ENCODE results near the gene DNAH10.

The DNAH10 gene

GRCh38 chr12:123886931-123887582, 125.0 kb downstream of the DNAH10 start:
- H3K4me3 ChIP-seq (replicated peaks in 1 of 2; ENCODE audit: low read depth in 2 of 2, low read length in 2 of 2) = no peak overlapping the region
- no peak for DNase-seq (ENCODE audit: low read depth in 2 of 2)
- no peak for TF ChIP-seq CTCF (IDR thresholded peaks at IDR 0.05; ENCODE audit: low read depth, low read length)

- TF ChIP-seq CTCF (IDR thresholded peaks at IDR 0.05; ENCODE audit: low read depth, low read length) = no peak
- H3K4me3 ChIP-seq (replicated peaks in 1 of 2; ENCODE audit: low read depth in 2 of 2, low read length in 2 of 2) = no peak overlapping the region
- no peak for DNase-seq (ENCODE audit: low read depth in 2 of 2)
Observed at GRCh38 chr12:123888989-123889388, 126.9 kb downstream of the DNAH10 start.

- no peak overlapping the region for H3K4me3 ChIP-seq (replicated peaks in 1 of 2; ENCODE audit: low read depth in 2 of 2, low read length in 2 of 2)
- no peak for DNase-seq (ENCODE audit: low read depth in 2 of 2)
- TF ChIP-seq CTCF (IDR thresholded peaks at IDR 0.05; ENCODE audit: low read depth, low read length) = no peak
Observed at GRCh38 chr12:123889848-123890535, 127.9 kb downstream of the DNAH10 start.

- no peak for DNase-seq (ENCODE audit: low read depth in 2 of 2)
- H3K4me3 ChIP-seq (replicated peaks in 1 of 2; ENCODE audit: low read depth in 2 of 2, low read length in 2 of 2) = no peak overlapping the region
- no peak for TF ChIP-seq CTCF (IDR thresholded peaks at IDR 0.05; ENCODE audit: low read depth, low read length)
Observed at GRCh38 chr12:123890536-123890902, 128.4 kb downstream of the DNAH10 start.

- DNase-seq (ENCODE audit: low read depth in 2 of 2) = no peak
- no peak overlapping the region for H3K4me3 ChIP-seq (replicated peaks in 1 of 2; ENCODE audit: low read depth in 2 of 2, low read length in 2 of 2)
- no peak for TF ChIP-seq CTCF (IDR thresholded peaks at IDR 0.05; ENCODE audit: low read depth, low read length)
Observed at GRCh38 chr12:123891011-123891410, 128.9 kb downstream of the DNAH10 start.

GRCh38 chr12:123891516-123892179, 129.5 kb downstream of the DNAH10 start:
- no peak overlapping the region for H3K4me3 ChIP-seq (replicated peaks in 1 of 2; ENCODE audit: low read depth in 2 of 2, low read length in 2 of 2)
- DNase-seq (ENCODE audit: low read depth in 2 of 2) = no peak
- TF ChIP-seq CTCF (IDR thresholded peaks at IDR 0.05; ENCODE audit: low read depth, low read length) = no peak
